ENCODE data around the gene USP19.

GRCh38 chr3:49133226-49133951 lies 12.8 kb upstream of the USP19 start:
- TF ChIP-seq, protein P1, sequence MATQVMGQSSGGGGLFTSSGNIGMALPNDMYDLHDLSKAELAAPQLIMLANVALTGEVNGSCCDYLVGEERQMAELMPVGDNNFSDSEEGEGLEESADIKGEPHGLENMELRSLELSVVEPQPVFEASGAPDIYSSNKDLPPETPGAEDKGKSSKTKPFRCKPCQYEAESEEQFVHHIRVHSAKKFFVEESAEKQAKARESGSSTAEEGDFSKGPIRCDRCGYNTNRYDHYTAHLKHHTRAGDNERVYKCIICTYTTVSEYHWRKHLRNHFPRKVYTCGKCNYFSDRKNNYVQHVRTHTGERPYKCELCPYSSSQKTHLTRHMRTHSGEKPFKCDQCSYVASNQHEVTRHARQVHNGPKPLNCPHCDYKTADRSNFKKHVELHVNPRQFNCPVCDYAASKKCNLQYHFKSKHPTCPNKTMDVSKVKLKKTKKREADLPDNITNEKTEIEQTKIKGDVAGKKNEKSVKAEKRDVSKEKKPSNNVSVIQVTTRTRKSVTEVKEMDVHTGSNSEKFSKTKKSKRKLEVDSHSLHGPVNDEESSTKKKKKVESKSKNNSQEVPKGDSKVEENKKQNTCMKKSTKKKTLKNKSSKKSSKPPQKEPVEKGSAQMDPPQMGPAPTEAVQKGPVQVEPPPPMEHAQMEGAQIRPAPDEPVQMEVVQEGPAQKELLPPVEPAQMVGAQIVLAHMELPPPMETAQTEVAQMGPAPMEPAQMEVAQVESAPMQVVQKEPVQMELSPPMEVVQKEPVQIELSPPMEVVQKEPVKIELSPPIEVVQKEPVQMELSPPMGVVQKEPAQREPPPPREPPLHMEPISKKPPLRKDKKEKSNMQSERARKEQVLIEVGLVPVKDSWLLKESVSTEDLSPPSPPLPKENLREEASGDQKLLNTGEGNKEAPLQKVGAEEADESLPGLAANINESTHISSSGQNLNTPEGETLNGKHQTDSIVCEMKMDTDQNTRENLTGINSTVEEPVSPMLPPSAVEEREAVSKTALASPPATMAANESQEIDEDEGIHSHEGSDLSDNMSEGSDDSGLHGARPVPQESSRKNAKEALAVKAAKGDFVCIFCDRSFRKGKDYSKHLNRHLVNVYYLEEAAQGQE (IDR thresholded peaks at IDR 0.05; ENCODE audit: low read depth): no peak
- TF ChIP-seq FOXM1 (IDR thresholded peaks at IDR 0.05; ENCODE audit: borderline replicate concordance, low read depth) (peak; percentile 14; the same call in 1 of the 2 replicates), EGR1 (IDR thresholded peaks at IDR 0.05) (peak; percentile 5; the same call in 1 of the 2 replicates), EP300 (IDR thresholded peaks at IDR 0.05; ENCODE audit: borderline replicate concordance) (0 out of 2 replicates have a peak, but pooled peaks have one; percentile 27), CREB1 (IDR thresholded peaks at IDR 0.05; ENCODE audit: low read depth) (no peak), NFIC (IDR thresholded peaks at IDR 0.05) (0 out of 2 replicates have a peak, but pooled peaks have one; percentile 8), TCF12 (IDR thresholded peaks at IDR 0.05; ENCODE audit: low read depth) (peak; percentile 56; the same call in 1 of the 2 replicates)

Data from Ishikawa (cell line).